GF-D8 (cell line): ENCODE measurements around the gene GRM3.

Experiments
- DNase-seq: peaks from one replicate; lab custom pipeline; 2025; lab: John Stamatoyannopoulos, UW

The GRM3 gene

DNA sequence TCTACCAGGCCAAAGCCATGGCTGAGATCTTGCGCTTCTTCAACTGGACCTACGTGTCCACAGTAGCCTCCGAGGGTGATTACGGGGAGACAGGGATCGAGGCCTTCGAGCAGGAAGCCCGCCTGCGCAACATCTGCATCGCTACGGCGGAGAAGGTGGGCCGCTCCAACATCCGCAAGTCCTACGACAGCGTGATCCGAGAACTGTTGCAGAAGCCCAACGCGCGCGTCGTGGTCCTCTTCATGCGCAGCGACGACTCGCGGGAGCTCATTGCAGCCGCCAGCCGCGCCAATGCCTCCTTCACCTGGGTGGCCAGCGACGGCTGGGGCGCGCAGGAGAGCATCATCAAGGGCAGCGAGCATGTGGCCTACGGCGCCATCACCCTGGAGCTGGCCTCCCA lies 142.7 kb downstream of the GRM3 start:
- DNase-seq = no peak

DNA sequence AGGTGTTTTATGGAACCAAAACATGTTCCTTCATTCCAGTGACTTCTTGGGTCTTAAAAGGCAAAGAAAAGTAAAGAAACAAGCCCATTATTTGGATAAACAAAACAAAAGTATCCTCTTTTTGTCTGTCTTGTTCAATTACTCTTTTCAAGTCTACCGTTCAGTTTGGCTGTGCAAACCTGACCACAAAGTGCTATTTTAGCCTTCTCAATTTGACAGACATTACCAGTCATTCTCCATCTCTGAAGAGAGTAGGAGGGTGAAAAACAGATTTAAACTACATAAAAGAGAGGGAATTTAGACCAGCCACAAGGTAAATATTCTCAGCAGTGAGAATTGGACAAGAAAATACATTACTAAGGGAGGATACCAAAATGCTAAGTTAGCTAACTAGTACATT lies 145.2 kb downstream of the GRM3 start:
- no peak for DNase-seq

DNA sequence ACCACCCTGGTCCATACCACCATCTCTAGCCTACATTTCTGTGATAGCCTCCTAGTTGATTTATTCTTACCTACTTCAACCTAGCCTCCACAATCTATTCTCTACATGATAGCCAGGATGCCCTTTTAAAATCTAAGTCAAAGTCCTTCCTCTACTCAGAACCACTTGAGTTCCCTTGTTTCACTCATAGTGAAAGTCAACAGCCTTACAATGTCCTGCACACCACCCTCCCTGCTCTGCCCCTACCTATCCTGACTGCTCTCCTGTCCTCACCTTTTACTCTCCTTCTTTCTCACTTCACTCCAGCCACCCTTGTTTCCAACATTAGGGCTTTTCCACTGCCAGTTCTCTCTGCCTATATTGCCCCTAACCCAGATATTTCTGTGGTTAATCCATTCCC lies 146.7 kb downstream of the GRM3 start:
- no peak for DNase-seq

- DNase-seq = no peak
These were observed 148.6 kb downstream of the GRM3 start for GRCh38 chr7:86792260-86792659.

DNA sequence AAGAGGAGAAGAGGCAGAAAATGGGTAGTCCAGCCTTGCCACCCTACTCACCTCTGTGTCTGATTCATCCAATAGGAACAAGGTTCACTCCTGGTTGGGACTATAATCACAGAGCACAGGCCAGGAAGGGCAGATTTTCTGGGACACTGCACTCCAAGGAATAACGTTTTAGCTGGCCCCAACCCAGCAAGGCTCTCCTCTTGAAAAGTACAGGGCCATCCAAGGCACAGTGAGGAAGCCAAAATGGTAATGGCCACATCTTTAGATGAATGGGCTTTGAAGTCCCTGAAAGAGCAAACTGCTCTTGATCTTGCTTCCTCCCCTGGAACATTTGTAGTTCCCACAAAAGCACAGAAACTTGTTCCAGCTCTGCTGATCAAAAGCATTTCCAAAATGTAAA lies 149.4 kb downstream of the GRM3 start:
- DNase-seq = no peak

- no peak for DNase-seq
These were observed 171.1 kb downstream of the GRM3 start for GRCh38 chr7:86814661-86815379.

DNA sequence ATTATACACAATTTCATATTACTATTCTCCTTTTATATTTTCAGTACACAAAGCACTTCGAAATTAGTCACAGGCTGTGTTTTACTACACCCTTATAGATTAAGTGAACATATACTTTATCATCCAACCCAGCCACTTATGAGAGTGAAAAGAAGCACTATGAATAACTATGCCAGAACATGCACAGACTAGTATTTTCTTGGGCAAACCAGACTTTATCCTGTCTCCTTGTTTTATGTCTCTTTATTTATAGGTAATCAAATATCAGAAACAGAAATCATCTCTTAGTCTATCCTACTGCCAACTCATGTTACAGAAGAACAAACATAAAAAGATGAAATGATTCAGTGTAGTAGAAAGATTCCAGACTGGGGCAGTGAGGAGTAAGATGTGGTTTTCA lies 171.8 kb downstream of the GRM3 start:
- DNase-seq = no peak

GRCh38 chr7:86818903-86819302 lies 175.2 kb downstream of the GRM3 start:
- DNase-seq = no peak

GRCh38 chr7:86823769-86824168 lies 180.1 kb downstream of the GRM3 start:
- DNase-seq = no peak

- DNase-seq = no peak
These were observed 181.6 kb downstream of the GRM3 start for GRCh38 chr7:86825264-86825663.

- DNase-seq = no peak
These were observed 183.2 kb downstream of the GRM3 start for GRCh38 chr7:86826948-86827347.

DNA sequence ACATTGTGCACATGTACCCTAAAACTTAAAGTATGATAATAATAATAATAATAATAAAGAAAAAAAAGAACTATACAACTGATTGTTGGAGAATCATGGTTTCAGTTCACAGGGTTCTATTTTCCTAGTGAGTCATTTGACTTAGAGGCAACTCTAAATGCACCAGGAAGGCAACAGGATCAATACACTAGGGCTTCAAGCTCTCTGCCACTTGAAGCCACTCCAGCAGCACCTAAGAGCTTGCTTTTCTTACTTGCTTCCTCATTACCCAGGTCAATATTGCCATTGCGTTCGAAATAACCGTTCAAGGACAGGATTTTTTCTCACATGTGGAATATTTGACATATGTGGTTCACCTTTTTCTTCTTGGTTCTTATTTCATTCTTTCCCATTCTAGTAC lies 189.7 kb downstream of the GRM3 start:
- DNase-seq = no peak

DNA sequence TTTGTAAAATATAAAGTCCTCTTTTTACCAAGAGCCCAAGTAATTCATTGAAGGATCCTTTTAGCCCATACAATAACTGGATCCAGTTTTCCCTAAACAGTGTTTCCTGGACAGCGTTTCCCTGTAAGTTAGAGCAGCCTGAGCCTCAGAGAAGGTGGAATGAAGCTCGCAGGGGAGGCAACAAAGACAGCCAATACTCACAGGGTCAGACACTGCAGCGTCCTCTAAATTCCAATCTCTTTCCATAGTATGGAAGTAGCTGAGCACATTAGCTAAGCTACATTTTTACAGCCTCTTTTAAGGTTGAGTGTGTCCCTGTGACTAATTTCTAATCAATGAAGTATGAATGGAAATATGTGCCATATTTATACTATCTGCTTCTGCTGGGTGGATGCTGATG lies 193.5 kb downstream of the GRM3 start:
- no peak for DNase-seq

DNA sequence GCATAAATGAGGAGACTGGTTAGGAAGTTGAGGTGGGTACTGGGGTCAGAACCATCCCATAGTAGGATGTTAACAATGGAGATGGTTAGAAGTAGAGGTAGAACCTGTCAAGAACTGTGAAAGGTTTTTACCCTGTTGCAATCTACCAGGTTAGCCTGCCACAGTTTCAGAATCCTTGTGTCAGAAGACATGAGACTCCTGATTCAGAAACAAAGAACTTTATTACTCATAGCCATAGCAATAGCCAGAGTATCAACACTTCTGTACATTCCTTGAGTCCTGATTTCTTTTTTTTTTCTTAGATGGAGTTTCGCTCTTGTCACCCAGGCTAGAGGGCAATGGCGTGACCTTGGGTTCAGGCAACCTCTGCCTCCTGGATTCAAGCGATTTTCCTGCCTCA lies 200.9 kb downstream of the GRM3 start:
- no peak for DNase-seq

- DNase-seq = no peak
These were observed 202.9 kb downstream of the GRM3 start for GRCh38 chr7:86846494-86847190.

DNA sequence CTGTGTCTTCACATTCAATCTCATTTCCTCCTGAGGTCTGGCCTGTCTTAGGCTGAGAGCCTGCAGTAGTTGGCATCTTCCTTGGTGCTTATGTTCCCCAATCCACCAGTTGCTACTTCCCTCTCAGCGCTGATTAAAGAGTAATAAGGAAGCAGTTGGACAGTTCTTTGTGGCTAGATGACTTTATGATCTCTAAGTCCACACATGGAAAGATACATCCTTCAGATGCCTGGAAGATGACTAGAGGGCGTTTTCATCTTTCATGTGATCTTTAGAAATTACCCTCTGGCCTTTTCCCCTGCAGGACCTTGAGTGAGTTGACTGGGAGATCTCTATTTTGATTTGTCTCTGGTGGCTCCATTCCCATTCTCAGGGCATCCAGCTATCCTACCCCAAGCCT lies 204.5 kb downstream of the GRM3 start:
- no peak for DNase-seq

GRCh38 chr7:86851566-86851965 lies 207.9 kb downstream of the GRM3 start:
- no peak for DNase-seq

- no peak for DNase-seq
These were observed 219.7 kb downstream of the GRM3 start for GRCh38 chr7:86863452-86863851.

- no peak for DNase-seq
These were observed 223.6 kb downstream of the GRM3 start for GRCh38 chr7:86867163-86867762.

DNA sequence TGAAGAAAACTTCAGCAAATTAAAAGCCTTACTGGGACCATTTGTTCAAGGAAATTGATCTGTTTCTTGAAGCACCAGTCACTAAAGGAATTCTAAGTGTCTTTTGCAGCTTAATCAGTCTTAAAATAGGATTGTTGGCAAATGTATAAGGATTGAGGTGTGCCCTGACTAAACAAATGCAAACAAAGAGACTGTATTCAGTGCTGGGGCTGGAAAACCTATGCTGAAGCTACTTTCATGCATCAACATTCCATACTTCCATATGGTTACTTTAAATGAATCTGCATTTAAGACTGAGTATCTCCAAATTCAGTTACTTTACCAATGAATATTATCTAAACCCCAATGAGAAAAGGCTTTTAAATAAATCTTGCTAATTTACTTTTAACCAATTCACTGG lies 232.4 kb downstream of the GRM3 start:
- DNase-seq = no peak

DNA sequence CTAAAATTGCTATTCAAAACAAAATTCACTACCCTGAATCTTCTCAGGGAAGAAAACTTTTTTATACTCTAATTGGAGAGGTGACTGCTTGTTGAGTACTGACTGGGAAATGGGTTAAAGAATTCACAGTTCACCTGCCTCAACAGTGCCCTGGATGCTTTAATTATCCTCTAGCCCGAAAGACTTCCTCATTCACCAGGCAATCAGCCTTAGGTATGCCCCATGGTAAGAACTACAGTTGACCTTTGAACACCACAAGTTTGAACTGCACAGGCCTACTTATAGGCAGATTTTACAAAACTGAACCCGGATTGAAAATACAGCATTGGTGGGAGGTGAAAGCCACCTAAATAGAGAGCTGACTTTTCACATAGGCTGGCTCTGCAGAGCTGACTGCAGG lies 240.4 kb downstream of the GRM3 start:
- DNase-seq = no peak

DNA sequence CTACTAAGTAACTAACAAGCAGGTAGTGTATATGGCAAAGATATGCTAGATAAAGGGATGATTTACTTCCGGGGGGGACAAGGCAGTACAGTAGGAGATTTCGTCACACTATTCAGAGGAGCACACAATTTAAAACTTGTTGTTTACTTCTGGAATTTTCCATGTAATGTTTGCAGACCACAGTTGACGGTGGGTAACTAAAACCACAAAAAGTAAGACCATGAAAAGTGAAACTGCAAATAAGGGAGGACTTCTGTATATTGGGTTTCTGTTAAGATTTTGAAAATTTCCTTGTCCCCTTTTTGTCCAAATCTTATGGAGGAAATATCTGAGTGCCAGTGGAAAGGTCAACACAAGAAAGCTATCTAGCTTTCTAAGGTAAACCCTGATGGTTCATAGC lies 245.8 kb downstream of the GRM3 start:
- DNase-seq = no peak

DNA sequence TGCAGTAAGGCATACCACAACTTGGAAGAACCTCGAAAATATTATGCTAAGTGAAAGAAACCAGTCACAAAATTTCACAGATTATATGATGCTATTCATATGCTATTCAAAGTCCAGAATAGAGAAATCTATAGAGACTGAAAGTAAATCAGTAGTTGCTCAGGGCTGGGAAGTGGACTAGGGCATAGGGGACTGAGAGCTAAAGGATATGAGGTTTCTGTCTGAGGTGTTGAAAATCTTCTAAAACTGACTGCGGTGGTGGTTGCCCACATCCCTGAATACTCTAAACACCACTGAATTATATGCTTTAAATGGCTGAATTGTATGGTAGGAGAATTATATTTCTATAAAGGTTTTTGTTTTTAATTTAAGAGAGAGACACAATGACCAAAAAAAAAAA lies 254.5 kb downstream of the GRM3 start:
- no peak for DNase-seq

DNA sequence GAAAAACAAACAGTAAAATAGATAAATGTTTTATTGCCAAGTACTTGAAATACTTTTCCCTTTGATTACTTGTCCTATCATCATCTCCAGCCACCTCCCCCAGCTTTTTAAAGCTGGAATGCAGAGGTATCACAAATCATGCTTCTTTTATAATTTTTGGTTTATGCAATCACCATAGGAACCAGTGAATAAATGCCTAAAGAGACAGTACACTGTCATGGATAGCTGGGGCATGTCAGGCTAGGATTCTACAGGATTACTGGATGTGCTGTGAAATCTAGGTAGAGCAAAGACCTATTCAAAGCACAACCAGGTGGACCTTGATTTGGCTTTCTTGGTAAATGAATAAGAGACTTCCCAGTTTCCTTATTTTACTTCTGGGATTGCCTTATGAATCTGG lies 257.2 kb downstream of the GRM3 start:
- DNase-seq = no peak
